Sigmoid colon (tissue), 4 donors: Measurements from ENCODE around the gene TTLL11.
"Not testable (repeated sequence)": the region's sequence is repeated elsewhere in the genome, so short reads cannot be mapped to it uniquely, and the experiment has no call there.

Source experiments
- CTCF ChIP-seq, 4 experiments: fragments of 450-650 bp in 3 of 4; fragments of 200-600 bp in 1 of 4; IDR thresholded peaks; one replicate each; pipeline ENCODE4 v1.5.1; 2016 to 2019; ENCODE audit warnings: antibody characterized with exemption in 4 of 4, mild to moderate bottlenecking in 3 of 4, moderate library complexity in 2 of 4
- EP300 ChIP-seq, 4 donors: sonication (generic); formaldehyde crosslinking; IDR thresholded peaks; one replicate each; pipeline ENCODE4 v1.6.1; 2017; ENCODE audit warnings: antibody characterized with exemption in 4 of 4
- POLR2A ChIP-seq, 2 donors: fragments of 450-650 bp; IDR thresholded peaks; one replicate each; pipeline ENCODE4 v1.6.1; 2016; ENCODE audit warnings: antibody characterized with exemption in 2 of 2, mild to moderate bottlenecking in 2 of 2, moderate library complexity in 2 of 2

DNA sequence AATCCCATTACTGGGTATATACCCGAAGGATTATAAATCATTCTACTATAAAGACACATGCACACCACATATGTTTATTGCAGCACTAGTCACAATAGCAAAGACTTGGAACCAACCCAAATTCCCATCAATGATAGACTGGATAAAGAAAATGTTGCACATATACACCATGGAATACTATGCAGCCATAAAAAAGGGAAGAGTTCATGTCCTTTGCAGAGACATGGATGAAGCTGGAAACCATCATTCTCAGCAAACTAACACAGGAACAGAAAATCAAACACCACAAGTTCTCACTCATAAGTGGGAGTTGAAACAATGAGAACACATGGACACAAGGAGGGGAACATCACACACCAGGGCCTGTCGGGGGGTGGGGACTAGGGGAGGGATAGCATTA is 198.7 kb downstream of the TTLL11 start:
- not testable (repeated sequence) for TF ChIP-seq POLR2A, EP300, CTCF (IDR thresholded peaks at IDR 0.05)
